Measurements from ENCODE around the gene SNRPB2.

- TF ChIP-seq, protein P1, sequence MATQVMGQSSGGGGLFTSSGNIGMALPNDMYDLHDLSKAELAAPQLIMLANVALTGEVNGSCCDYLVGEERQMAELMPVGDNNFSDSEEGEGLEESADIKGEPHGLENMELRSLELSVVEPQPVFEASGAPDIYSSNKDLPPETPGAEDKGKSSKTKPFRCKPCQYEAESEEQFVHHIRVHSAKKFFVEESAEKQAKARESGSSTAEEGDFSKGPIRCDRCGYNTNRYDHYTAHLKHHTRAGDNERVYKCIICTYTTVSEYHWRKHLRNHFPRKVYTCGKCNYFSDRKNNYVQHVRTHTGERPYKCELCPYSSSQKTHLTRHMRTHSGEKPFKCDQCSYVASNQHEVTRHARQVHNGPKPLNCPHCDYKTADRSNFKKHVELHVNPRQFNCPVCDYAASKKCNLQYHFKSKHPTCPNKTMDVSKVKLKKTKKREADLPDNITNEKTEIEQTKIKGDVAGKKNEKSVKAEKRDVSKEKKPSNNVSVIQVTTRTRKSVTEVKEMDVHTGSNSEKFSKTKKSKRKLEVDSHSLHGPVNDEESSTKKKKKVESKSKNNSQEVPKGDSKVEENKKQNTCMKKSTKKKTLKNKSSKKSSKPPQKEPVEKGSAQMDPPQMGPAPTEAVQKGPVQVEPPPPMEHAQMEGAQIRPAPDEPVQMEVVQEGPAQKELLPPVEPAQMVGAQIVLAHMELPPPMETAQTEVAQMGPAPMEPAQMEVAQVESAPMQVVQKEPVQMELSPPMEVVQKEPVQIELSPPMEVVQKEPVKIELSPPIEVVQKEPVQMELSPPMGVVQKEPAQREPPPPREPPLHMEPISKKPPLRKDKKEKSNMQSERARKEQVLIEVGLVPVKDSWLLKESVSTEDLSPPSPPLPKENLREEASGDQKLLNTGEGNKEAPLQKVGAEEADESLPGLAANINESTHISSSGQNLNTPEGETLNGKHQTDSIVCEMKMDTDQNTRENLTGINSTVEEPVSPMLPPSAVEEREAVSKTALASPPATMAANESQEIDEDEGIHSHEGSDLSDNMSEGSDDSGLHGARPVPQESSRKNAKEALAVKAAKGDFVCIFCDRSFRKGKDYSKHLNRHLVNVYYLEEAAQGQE (IDR thresholded peaks at IDR 0.05; ENCODE audit: insufficient read depth in 1 of 2, low read depth in 2 of 2, low read length in 2 of 2): no peak
- TF ChIP-seq SIN3A (IDR thresholded peaks at IDR 0.05; ENCODE audit: borderline replicate concordance, insufficient read depth, low read length) (no peak), POLR2AphosphoS5 (IDR thresholded peaks at IDR 0.05; ENCODE audit: low read depth, low read length) (no peak), TAF1 (IDR thresholded peaks at IDR 0.05; ENCODE audit: borderline replicate concordance, insufficient read depth, low read length) (no peak)
Measured at GRCh38 chr20:16714751-16715150, 15.1 kb upstream of the SNRPB2 start.

Data from PFSK-1 (cell line).